LNCaP clone FGC (cell line): ENCODE results near the gene TNS1.

Source experiments
- DNase-seq: peaks from one replicate; pipeline ENCODE4 v3.0.0-alpha.2; 2011; ENCODE audit warnings: low read depth
- H3K4me3 ChIP-seq: 2 replicates; pipeline ENCODE4 v1.5.1; 2011; ENCODE audit warnings: mild to moderate bottlenecking, low read depth, low read length, control low read depth
- CTCF ChIP-seq: IDR thresholded peaks from 2 replicates; pipeline ENCODE4 v1.5.1; 2012; ENCODE audit warnings: mild to moderate bottlenecking; ENCODE audit not compliant: control insufficient read depth, insufficient read depth; ENCODE audit errors: extremely low read depth

Gene TNS1

GRCh38 chr2:217993138-217993537, 9.7 kb downstream of the TNS1 start:
- H3K4me3 ChIP-seq, result no peak overlapping the region
- no peak for DNase-seq
- no peak for TF ChIP-seq CTCF

- no peak for TF ChIP-seq CTCF
These were observed 10.7 kb downstream of the TNS1 start for GRCh38 chr2:217992061-217992460.

GRCh38 chr2:217990791-217991465, 11.9 kb downstream of the TNS1 start:
- no peak for TF ChIP-seq CTCF
- no peak overlapping the region for H3K4me3 ChIP-seq
- DNase-seq, result no peak

More at GRCh38 chr2:217992061-217992460, 10.7 kb downstream of the TNS1 start:
- no peak for DNase-seq
- no peak overlapping the region for H3K4me3 ChIP-seq

GRCh38 chr2:217990389-217990788, 12.4 kb downstream of the TNS1 start:
- TF ChIP-seq CTCF, result no peak
- no peak for DNase-seq
- no peak overlapping the region for H3K4me3 ChIP-seq

GRCh38 chr2:217989221-217989948, 13.4 kb downstream of the TNS1 start:
- no peak overlapping the region for H3K4me3 ChIP-seq
- no peak for TF ChIP-seq CTCF
- DNase-seq, result no peak

- TF ChIP-seq CTCF, result no peak
- no peak overlapping the region for H3K4me3 ChIP-seq
- no peak for DNase-seq
These were observed 14.0 kb downstream of the TNS1 start for GRCh38 chr2:217988840-217989204.
